ENCODE measurements around the gene PAK4. TPM values are rescaled to one million over a fixed set of nuclear protein-coding genes. Genes with fewer than 3 reads are reported as not detected.
A peak's percentile ranks its signal among the peaks of the same experiment; 100 is the strongest.

PAK4 gene
- polyA plus RNA-seq, 2 donors = 39.8 to 43.1 TPM

DNA sequence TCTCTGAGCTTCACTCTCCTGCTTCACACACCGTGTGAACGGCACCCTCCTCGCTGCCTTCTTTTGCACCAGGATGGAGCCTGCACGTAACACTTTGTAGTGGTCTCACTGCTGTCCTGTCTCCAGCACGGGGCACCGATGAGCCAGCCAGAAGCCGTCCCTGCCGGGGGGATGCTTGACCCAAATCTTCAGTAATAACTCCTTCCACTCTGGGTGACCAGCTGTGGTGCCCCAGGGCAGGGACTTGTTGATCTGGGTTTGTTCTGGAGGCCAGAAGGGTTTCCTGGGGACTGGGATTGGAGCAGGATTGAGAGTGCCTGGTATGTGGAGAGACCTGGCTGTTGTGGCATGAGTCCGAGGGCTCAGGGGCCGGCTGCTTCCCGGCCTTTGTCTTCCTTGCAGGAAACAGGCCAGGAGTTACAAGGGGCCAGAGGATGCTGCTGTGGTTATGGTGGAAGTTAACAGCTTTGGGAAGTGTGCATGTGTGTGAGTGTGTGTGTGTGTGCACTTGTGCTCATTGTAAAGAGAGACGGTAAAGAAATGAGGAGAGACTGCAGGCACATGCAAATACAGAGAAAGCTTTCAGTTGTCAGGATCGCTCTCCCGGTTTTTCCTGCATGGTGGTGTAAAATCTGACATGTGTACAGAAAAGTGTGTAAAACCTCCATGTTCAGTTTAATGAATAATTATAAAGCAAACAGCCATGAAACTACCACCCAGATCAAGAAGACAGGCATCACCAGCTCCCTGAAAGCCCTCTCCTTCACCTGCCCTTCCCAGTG is 18.9 kb downstream of the PAK4 start:
- Histone ChIP-seq H3K36me3 (ENCODE audit: control insufficient read depth in 2 of 2, insufficient read depth in 2 of 2, low read length in 1 of 2) (no peaks in the 10 kb centered on the region), H3K9me3 (ENCODE audit: control insufficient read depth in 2 of 2, insufficient read depth in 1 of 2, low read depth in 1 of 2, low read length in 1 of 2) (no peaks in the 10 kb centered on the region), H3K4me3 (ENCODE audit: low read depth in 1 of 2, low read length in 2 of 2) (no peak overlapping the region), H3K27me3 (ENCODE audit: control insufficient read depth in 1 of 2, insufficient read depth in 2 of 2, low read length in 2 of 2) (no peaks in the 10 kb centered on the region), H3K27ac (ENCODE audit: low read depth in 2 of 2, low read length in 1 of 2) (peak overlapping the region; percentile 81 to 85), H3K4me1 (ENCODE audit: control insufficient read depth in 2 of 2, insufficient read depth in 2 of 2, low read length in 1 of 2) (peaks cover 9 to 18% of the 10 kb centered on the region in 2 donors)
- 34 to 35% methylated on average over 14 of the region's 14 CpGs for WGBS, 2 donors

DNA sequence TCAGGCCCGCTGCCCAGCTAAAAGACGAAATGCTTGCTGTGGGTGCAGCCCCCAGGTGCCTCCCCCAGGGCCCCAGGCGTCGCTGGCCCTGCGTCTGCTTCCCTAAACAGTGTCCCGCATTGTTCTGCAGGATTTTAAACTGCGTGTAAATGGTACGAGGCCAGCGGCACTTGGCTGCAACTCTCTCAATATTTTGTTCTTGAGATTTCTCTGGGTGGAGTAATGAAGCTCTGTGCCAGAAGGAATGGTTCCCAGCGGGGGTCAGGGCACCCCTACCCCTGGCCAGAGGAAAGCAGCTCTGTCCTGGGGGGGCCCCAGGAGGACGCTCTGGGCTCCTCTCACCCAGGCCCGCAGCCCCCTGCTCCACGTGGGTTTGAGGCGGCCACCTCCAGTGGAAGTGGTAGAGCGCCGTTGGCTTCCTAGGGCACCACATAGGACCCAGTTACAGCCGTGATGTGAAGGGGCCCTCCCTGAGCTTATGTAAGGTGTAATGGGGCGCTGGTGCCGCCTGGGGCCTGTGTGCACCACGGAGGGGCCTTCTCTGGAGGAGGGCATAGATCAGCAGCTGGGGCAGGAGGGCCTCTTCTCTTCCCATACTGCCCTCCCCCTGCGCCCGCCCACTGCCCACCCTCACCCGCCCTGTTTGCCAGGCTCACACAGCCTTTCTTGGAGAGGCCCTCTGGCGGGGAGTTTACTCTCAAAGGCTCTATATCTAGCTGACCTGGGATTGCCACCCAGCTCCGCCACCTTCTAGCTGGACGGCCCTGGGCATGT is 19.8 kb downstream of the PAK4 start:
- Histone ChIP-seq H3K4me3 (ENCODE audit: low read depth in 1 of 2, low read length in 2 of 2) (no peak overlapping the region), H3K27ac (ENCODE audit: low read depth in 2 of 2, low read length in 1 of 2) (peak overlapping the region; percentile 81 to 85), H3K9me3 (ENCODE audit: control insufficient read depth in 2 of 2, insufficient read depth in 1 of 2, low read depth in 1 of 2, low read length in 1 of 2) (no peaks in the 10 kb centered on the region), H3K4me1 (ENCODE audit: control insufficient read depth in 2 of 2, insufficient read depth in 2 of 2, low read length in 1 of 2) (peaks cover 9 to 17% of the 10 kb centered on the region in 2 donors), H3K27me3 (ENCODE audit: control insufficient read depth in 1 of 2, insufficient read depth in 2 of 2, low read length in 2 of 2) (no peaks in the 10 kb centered on the region), H3K36me3 (ENCODE audit: control insufficient read depth in 2 of 2, insufficient read depth in 2 of 2, low read length in 1 of 2) (no peaks in the 10 kb centered on the region)
- 28 to 38% methylated on average over 25 to 26 of the region's 26 CpGs for WGBS, 2 donors

DNA sequence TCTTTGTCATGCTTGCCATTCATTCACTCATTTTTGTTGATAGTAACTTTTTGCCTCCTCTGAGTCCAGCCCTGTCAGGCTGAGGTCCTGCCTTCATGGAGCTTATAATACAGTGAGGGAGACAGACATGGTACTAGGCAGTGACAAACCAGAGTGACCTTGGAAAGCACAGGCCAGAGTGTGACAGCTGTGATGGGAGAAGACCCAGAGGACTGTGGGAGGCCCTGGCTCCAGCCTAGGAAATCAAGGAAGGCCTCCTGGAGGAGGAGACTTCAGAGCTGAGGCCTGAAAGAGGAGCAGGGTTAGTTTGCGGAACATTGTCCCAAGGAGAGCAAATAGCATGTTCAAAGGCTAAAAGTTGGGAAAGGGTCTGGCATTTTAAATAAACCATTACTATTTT is 20.5 kb downstream of the PAK4 start:
- WGBS, 2 donors = 100% methylated on average over 1 of the region's 1 CpG
- H3K27ac ChIP-seq (ENCODE audit: low read depth in 2 of 2, low read length in 1 of 2) = peak overlapping the region in 1 of 2 donors; percentile 85
- no peaks in the 10 kb centered on the region for H3K36me3 ChIP-seq (ENCODE audit: control insufficient read depth in 2 of 2, insufficient read depth in 2 of 2, low read length in 1 of 2)
- peaks cover 9 to 17% of the 10 kb centered on the region in 2 donors for H3K4me1 ChIP-seq (ENCODE audit: control insufficient read depth in 2 of 2, insufficient read depth in 2 of 2, low read length in 1 of 2)
- no peaks in the 10 kb centered on the region for H3K9me3 ChIP-seq (ENCODE audit: control insufficient read depth in 2 of 2, insufficient read depth in 1 of 2, low read depth in 1 of 2, low read length in 1 of 2)
- H3K27me3 ChIP-seq (ENCODE audit: control insufficient read depth in 1 of 2, insufficient read depth in 2 of 2, low read length in 2 of 2) = no peaks in the 10 kb centered on the region
- H3K4me3 ChIP-seq (ENCODE audit: low read depth in 1 of 2, low read length in 2 of 2) = no peak overlapping the region

DNA sequence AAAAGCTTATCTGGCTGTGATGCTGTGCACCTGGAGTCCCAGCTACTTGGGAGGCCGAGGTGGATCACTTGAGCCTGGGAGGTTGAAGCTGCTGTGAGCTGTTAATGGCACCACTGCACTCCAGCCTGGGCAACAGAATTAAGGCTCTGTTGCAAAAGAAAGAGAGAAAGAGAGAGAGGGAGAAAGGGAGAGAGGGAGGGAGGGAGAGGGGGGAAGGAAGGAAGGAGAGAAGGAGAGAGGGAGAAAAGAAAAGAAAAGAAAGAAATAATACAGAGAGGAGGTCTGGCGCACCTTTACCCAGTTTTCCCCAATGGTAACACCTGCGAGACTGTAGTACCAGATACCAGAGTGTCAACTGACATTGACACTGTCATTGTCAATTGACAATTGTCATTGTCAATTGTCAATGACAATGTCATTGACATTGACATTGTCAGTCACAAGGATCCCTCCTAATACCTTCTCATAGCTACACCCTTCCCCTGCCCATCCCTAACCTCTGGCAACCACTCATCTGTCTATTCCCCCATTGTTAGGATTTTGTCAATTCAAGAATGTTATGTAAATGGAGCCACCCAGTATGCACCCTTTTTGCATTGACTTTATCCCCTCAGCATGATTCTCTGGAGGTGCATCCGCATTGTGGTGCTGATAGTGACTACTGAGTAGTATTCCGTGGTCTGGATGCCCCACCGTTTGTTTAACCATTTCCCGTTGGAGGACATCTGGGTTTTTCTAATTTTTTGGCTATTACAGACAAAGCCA is 21.3 kb downstream of the PAK4 start:
- Histone ChIP-seq H3K27ac (ENCODE audit: low read depth in 2 of 2, low read length in 1 of 2) (no peak overlapping the region), H3K36me3 (ENCODE audit: control insufficient read depth in 2 of 2, insufficient read depth in 2 of 2, low read length in 1 of 2) (no peaks in the 10 kb centered on the region), H3K4me1 (ENCODE audit: control insufficient read depth in 2 of 2, insufficient read depth in 2 of 2, low read length in 1 of 2) (peaks cover 9 to 17% of the 10 kb centered on the region in 2 donors), H3K4me3 (ENCODE audit: low read depth in 1 of 2, low read length in 2 of 2) (no peak overlapping the region), H3K9me3 (ENCODE audit: control insufficient read depth in 2 of 2, insufficient read depth in 1 of 2, low read depth in 1 of 2, low read length in 1 of 2) (no peaks in the 10 kb centered on the region), H3K27me3 (ENCODE audit: control insufficient read depth in 1 of 2, insufficient read depth in 2 of 2, low read length in 2 of 2) (no peaks in the 10 kb centered on the region)
- 81 to 83% methylated on average over 7 of the region's 7 CpGs for WGBS, 2 donors

DNA sequence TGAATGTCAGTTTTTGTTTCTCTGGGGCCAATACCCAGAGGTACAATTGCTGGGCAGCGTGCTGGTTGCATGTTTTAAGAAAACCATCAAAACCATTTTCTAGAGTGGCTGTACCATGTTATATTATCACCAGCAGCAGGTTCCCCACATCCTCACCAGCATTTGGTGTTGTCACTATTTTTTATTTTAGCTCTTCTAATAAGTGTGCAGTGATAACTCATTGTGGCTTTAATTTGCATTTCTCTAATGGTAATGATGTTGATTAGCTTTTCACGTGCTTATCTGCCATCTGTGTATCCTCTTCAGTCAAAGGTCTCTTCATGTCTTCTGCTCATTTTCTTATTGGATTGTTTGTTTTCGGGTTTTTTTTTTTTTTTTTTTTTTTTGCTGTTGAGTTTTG is 21.9 kb downstream of the PAK4 start:
- Histone ChIP-seq H3K9me3 (ENCODE audit: control insufficient read depth in 2 of 2, insufficient read depth in 1 of 2, low read depth in 1 of 2, low read length in 1 of 2) (no peaks in the 10 kb centered on the region), H3K4me1 (ENCODE audit: control insufficient read depth in 2 of 2, insufficient read depth in 2 of 2, low read length in 1 of 2) (peaks cover 9 to 17% of the 10 kb centered on the region in 2 donors), H3K27ac (ENCODE audit: low read depth in 2 of 2, low read length in 1 of 2) (no peak overlapping the region), H3K36me3 (ENCODE audit: control insufficient read depth in 2 of 2, insufficient read depth in 2 of 2, low read length in 1 of 2) (no peaks in the 10 kb centered on the region), H3K4me3 (ENCODE audit: low read depth in 1 of 2, low read length in 2 of 2) (no peak overlapping the region), H3K27me3 (ENCODE audit: control insufficient read depth in 1 of 2, insufficient read depth in 2 of 2, low read length in 2 of 2) (no peaks in the 10 kb centered on the region)
- WGBS, 2 donors = 86 to 94% methylated on average over 3 of the region's 3 CpGs

DNA sequence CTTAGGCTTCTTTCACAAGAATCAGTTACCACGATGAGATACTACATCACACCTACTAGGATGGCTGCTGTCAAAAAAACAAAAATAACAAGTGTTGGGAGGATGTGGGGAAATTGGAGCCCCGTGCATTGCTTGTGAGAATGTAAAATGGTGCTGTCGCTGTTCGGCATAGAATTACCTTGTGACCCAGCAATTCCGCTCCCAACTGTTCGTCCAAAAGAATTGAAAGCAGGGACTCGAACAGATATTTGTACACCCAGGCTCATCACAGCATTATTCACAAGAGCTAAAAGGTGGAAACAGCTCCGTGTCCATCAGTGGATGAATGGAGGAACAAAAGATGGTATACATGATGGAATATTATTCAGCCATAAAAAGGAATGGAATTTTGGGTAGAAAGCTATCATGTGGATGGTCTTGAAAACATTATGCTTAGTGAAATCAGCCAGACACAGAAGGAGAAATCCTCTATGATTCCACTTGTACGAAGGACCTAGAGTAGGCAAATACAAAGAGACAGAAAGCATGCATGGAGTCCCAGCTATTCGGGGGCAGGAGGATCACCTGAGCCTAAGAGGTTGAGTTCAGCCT is 23.4 kb downstream of the PAK4 start:
- H3K4me3 ChIP-seq (ENCODE audit: low read depth in 1 of 2, low read length in 2 of 2) = no peak overlapping the region
- no peak overlapping the region for H3K27ac ChIP-seq (ENCODE audit: low read depth in 2 of 2, low read length in 1 of 2)
- WGBS, 2 donors = 96 to 98% methylated on average over 10 of the region's 10 CpGs
- H3K27me3 ChIP-seq (ENCODE audit: control insufficient read depth in 1 of 2, insufficient read depth in 2 of 2, low read length in 2 of 2) = no peaks in the 10 kb centered on the region
- H3K36me3 ChIP-seq (ENCODE audit: control insufficient read depth in 2 of 2, insufficient read depth in 2 of 2, low read length in 1 of 2) = peaks cover 0 to 2% of the 10 kb centered on the region in 2 donors
- H3K4me1 ChIP-seq (ENCODE audit: control insufficient read depth in 2 of 2, insufficient read depth in 2 of 2, low read length in 1 of 2) = peaks cover 9 to 20% of the 10 kb centered on the region in 2 donors
- no peaks in the 10 kb centered on the region for H3K9me3 ChIP-seq (ENCODE audit: control insufficient read depth in 2 of 2, insufficient read depth in 1 of 2, low read depth in 1 of 2, low read length in 1 of 2)

DNA sequence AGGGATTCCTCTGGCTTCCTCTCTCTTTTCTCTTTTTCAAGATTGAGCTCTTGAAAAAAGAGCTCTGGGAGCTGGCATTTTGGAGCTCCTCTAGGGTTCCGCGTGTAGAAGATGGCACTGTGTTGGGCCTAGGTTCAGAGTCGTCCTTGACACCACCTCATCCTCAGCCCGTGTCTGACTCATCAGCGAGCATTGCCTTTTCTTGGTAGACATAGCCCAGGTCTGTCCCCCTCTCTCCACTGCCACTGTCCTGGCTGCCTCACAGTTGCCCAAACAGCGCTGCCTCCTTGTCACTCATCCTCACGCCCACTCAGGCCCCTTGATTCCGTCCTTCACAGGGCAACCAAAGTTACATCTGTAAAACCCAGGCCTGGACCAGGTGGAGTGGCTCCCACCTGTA is 24.6 kb downstream of the PAK4 start:
- Histone ChIP-seq H3K27ac (ENCODE audit: low read depth in 2 of 2, low read length in 1 of 2) (no peak overlapping the region), H3K9me3 (ENCODE audit: control insufficient read depth in 2 of 2, insufficient read depth in 1 of 2, low read depth in 1 of 2, low read length in 1 of 2) (no peaks in the 10 kb centered on the region), H3K4me3 (ENCODE audit: low read depth in 1 of 2, low read length in 2 of 2) (no peak overlapping the region), H3K27me3 (ENCODE audit: control insufficient read depth in 1 of 2, insufficient read depth in 2 of 2, low read length in 2 of 2) (no peaks in the 10 kb centered on the region), H3K4me1 (ENCODE audit: control insufficient read depth in 2 of 2, insufficient read depth in 2 of 2, low read length in 1 of 2) (peaks cover 7 to 21% of the 10 kb centered on the region in 2 donors), H3K36me3 (ENCODE audit: control insufficient read depth in 2 of 2, insufficient read depth in 2 of 2, low read length in 1 of 2) (peaks cover 0 to 3% of the 10 kb centered on the region in 2 donors)
- WGBS, 2 donors = 93 to 94% methylated on average over 8 of the region's 8 CpGs

DNA sequence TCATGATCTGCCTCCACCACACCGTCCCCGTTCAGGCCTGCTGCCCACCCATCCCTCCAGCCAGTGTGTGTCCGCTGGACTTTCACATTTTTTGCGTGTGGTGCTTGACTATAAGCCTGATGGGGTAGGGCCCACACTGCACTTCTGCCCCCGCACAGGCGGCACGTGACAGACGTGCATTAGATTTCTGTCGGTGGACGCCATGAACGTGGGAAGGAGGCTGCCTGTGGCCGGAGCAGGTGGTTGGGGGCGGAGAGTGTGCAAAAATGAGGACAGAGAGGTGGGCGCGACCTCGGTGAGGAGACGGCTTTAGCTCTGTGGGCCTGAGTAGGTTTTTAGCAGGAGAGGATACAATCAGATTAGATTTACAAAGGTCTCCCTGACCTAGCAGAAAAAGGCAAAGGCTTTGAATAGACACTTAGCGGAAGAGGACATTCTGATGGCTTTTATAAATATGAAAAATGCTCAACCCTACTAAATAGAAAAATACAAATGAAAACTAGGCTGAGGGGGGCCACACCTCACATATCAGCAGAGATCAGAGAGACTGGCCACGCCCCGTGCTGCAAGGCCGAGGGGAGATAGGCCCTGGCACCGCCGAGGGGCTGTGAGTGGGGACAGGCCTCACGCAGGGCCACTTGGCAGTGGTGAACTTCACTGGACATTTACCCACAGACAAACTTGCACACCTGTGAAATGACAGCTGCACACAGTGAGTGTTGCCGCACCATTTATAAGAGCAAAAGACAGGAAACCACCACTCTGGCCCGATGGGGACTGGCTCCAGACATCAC is 25.4 kb downstream of the PAK4 start:
- H3K9me3 ChIP-seq (ENCODE audit: control insufficient read depth in 2 of 2, insufficient read depth in 1 of 2, low read depth in 1 of 2, low read length in 1 of 2) = no peaks in the 10 kb centered on the region
- WGBS, 2 donors = 86 to 88% methylated on average over 26 of the region's 26 CpGs
- no peak overlapping the region for H3K27ac ChIP-seq (ENCODE audit: low read depth in 2 of 2, low read length in 1 of 2)
- no peak overlapping the region for H3K4me3 ChIP-seq (ENCODE audit: low read depth in 1 of 2, low read length in 2 of 2)
- no peaks in the 10 kb centered on the region for H3K27me3 ChIP-seq (ENCODE audit: control insufficient read depth in 1 of 2, insufficient read depth in 2 of 2, low read length in 2 of 2)
- H3K36me3 ChIP-seq (ENCODE audit: control insufficient read depth in 2 of 2, insufficient read depth in 2 of 2, low read length in 1 of 2) = peaks cover 0 to 5% of the 10 kb centered on the region in 2 donors
- H3K4me1 ChIP-seq (ENCODE audit: control insufficient read depth in 2 of 2, insufficient read depth in 2 of 2, low read length in 1 of 2) = peaks cover 7 to 22% of the 10 kb centered on the region in 2 donors
